AG04450 (cell line): ENCODE data around the gene CFAP52. TPM values are rescaled to one million over a fixed set of nuclear protein-coding genes. Genes with fewer than 3 reads are reported as not detected.
"Not testable (repeated sequence)": the region's sequence is repeated elsewhere in the genome, so short reads cannot be mapped to it uniquely, and the experiment has no call there.

ENCODE experiments used
- CTCF ChIA-PET: fragments of 300-600, 350-600 bp; formaldehyde crosslinking; extraction: SDS; loops from one replicate; lab custom pipeline; 2022; ENCODE audit warnings: antibody characterized with exemption, inconsistent platforms; lab: Charles Lee
- POLR2A ChIA-PET: fragments of 350-600 bp; formaldehyde crosslinking; extraction: SDS; loops from one replicate; lab custom pipeline; 2021; ENCODE audit warnings: antibody characterized with exemption, inconsistent platforms; lab: Yijun Ruan, JAX
- DNase-seq: peaks from one replicate; pipeline ENCODE4 v3.0.0-alpha.2; 2011; ENCODE audit warnings: low read depth, low spot score
- H3K27ac ChIP-seq: one replicate; pipeline ENCODE4 v1.5.1; 2012; ENCODE audit warnings: low read depth, low read length, control low read depth
- H3K27me3 ChIP-seq: one replicate; pipeline ENCODE4 v1.6.0; 2012; ENCODE audit warnings: low read length; ENCODE audit not compliant: control insufficient read depth, insufficient read depth
- H3K4me3 ChIP-seq: 2 replicates; pipeline ENCODE4 v1.5.1; 2011; ENCODE audit warnings: mild to moderate bottlenecking, low read depth, low read length, control low read depth
- H3K9me3 ChIP-seq: 2 replicates; pipeline ENCODE4 v1.5.1; 2012; ENCODE audit warnings: low read length; ENCODE audit not compliant: control insufficient read depth, insufficient read depth
- CTCF ChIP-seq: IDR thresholded peaks from 2 replicates; pipeline ENCODE4 v1.5.1; 2011; ENCODE audit warnings: low read depth, low read length, control low read depth, inconsistent platforms
- polyA plus RNA-seq: library from polyadenylated mRNA; depleted of rRNA; stranded (reverse); fragments of >200 nt; gene quantifications from 2 replicates; pipeline ENCODE4 v1.2.3, GENCODE V29; 2011

The CFAP52 gene
- polyA plus RNA-seq, 1 experiment, result not detected

- Histone ChIP-seq H3K4me3 (no peak overlapping the region), H3K9me3 (peaks cover 10% of the 10 kb centered on the region), H3K27ac (no peak overlapping the region), H3K27me3 (peaks cover 7% of the 10 kb centered on the region)
- ChIA-PET POLR2A (no interaction called here), CTCF (no interaction called here)
- TF ChIP-seq CTCF, result no peak
- no peak for DNase-seq
Measured at GRCh38 chr17:9648521-9649110, 72.2 kb downstream of the CFAP52 start.

- no peak for TF ChIP-seq CTCF
- CTCF ChIA-PET, result no interaction called here
- no peak overlapping the region for H3K4me3 ChIP-seq
- peaks cover 22% of the 10 kb centered on the region for H3K9me3 ChIP-seq
- H3K27ac ChIP-seq, result no peak overlapping the region
- POLR2A ChIA-PET, result no interaction called here
- DNase-seq, result no peak
- no peaks in the 10 kb centered on the region for H3K27me3 ChIP-seq
Measured at GRCh38 chr17:9658593-9659211, 82.3 kb downstream of the CFAP52 start.

GRCh38 chr17:9661027-9661426 lies 84.6 kb downstream of the CFAP52 start:
- CTCF ChIA-PET, result no interaction called here
- TF ChIP-seq CTCF, result no peak
- H3K27ac ChIP-seq, result no peak overlapping the region
- peaks cover 28% of the 10 kb centered on the region for H3K9me3 ChIP-seq
- H3K27me3 ChIP-seq, result no peaks in the 10 kb centered on the region
- POLR2A ChIA-PET, result no interaction called here
- no peak overlapping the region for H3K4me3 ChIP-seq
- DNase-seq, result no peak

- peaks cover 34% of the 10 kb centered on the region for H3K9me3 ChIP-seq
- DNase-seq, H3K4me3 ChIP-seq, POLR2A ChIA-PET, CTCF ChIA-PET, H3K27ac ChIP-seq, H3K27me3 ChIP-seq: not testable (repeated sequence)
Measured at GRCh38 chr17:9663511-9663910, 87.1 kb downstream of the CFAP52 start.

GRCh38 chr17:9666461-9667050 lies 90.1 kb downstream of the CFAP52 start:
- Histone ChIP-seq H3K9me3 (peaks cover 39% of the 10 kb centered on the region), H3K27me3 (no peaks in the 10 kb centered on the region), H3K27ac (no peak overlapping the region), H3K4me3 (no peak overlapping the region)
- no peak for TF ChIP-seq CTCF
- CTCF ChIA-PET, result no interaction called here
- no peak for DNase-seq
- POLR2A ChIA-PET, result no interaction called here
